WERI-Rb-1 (cell line): Measurements from ENCODE around the gene SNCA.

Experiments
- DNase-seq: peaks from one replicate; pipeline ENCODE4 v3.0.0-alpha.2; 2020
- H3K27ac ChIP-seq: fragments of 250-450 bp; sonication (Bioruptor Pico); 2 replicates; pipeline ENCODE4 v1.5.1; 2020; ENCODE audit warnings: mild to moderate bottlenecking, moderate library complexity
- H3K27me3 ChIP-seq: fragments of 250-450 bp; sonication (Bioruptor Pico); 2 replicates; pipeline ENCODE4 v1.5.1; 2021; ENCODE audit warnings: mild to moderate bottlenecking, low read depth, moderate library complexity; ENCODE audit not compliant: insufficient read depth, severe bottlenecking
- H3K36me3 ChIP-seq: fragments of 250-450 bp; sonication (Bioruptor Pico); 2 replicates; pipeline ENCODE4 v1.5.1; 2020; ENCODE audit warnings: mild to moderate bottlenecking, moderate library complexity
- H3K4me3 ChIP-seq: 2 replicates; pipeline ENCODE4 v1.5.1; 2011; ENCODE audit warnings: low read depth, mild to moderate bottlenecking, control low read depth, low read length
- H3K9me3 ChIP-seq: fragments of 250-450 bp; sonication (Bioruptor Pico); 2 replicates; pipeline ENCODE4 v1.5.1; 2021; ENCODE audit warnings: mild to moderate bottlenecking, moderate library complexity; ENCODE audit not compliant: severe bottlenecking
- CTCF ChIP-seq: IDR thresholded peaks from 2 replicates; pipeline ENCODE4 v1.5.1; 2011; ENCODE audit warnings: low read depth, mild to moderate bottlenecking, control low read depth, inconsistent platforms, low read length

The SNCA gene

GRCh38 chr4:89712827-89713226 is 124.1 kb downstream of the SNCA start:
- H3K27me3 ChIP-seq: no peaks in the 10 kb centered on the region
- H3K9me3 ChIP-seq: no peaks in the 10 kb centered on the region
- H3K36me3 ChIP-seq: no peaks in the 10 kb centered on the region
- H3K4me3 ChIP-seq: no peak overlapping the region
- no peak for DNase-seq
- no peak for TF ChIP-seq CTCF
- H3K27ac ChIP-seq: no peak overlapping the region

- DNase-seq: no peak
- Histone ChIP-seq H3K36me3 (no peaks in the 10 kb centered on the region), H3K9me3 (no peaks in the 10 kb centered on the region), H3K4me3 (no peak overlapping the region), H3K27ac (no peak overlapping the region), H3K27me3 (no peaks in the 10 kb centered on the region)
- no peak for TF ChIP-seq CTCF
Observed at GRCh38 chr4:89712141-89712540, 124.8 kb downstream of the SNCA start.

DNA sequence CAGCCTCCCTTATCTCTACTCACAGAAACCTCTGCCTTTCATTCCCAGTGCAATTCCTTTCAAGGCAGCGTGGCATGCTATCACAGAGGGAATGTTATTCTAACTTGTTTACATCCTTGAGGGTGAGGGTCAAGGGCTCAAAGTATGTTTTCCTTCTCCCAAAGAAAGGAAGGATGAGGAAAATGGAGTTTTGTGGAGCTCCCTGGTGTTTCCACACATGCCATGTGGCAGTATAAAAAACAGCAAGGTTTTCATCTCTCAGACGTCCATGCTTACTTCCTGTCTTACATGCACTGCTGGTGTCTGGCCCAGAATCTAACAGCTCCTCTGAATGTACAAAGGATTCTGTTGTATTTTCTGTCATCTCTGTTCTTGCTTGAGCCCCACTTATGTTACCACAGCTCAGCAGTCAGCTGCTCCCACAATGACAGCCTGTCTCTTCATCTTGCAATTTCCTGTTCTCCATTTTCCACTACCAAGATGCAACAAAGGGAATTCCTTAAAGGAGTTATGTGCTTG is 128.0 kb downstream of the SNCA start:
- Histone ChIP-seq H3K36me3 (no peaks in the 10 kb centered on the region), H3K9me3 (no peaks in the 10 kb centered on the region), H3K27me3 (no peaks in the 10 kb centered on the region), H3K4me3 (no peak overlapping the region), H3K27ac (no peak overlapping the region)
- no peak for TF ChIP-seq CTCF
- DNase-seq: no peak

DNA sequence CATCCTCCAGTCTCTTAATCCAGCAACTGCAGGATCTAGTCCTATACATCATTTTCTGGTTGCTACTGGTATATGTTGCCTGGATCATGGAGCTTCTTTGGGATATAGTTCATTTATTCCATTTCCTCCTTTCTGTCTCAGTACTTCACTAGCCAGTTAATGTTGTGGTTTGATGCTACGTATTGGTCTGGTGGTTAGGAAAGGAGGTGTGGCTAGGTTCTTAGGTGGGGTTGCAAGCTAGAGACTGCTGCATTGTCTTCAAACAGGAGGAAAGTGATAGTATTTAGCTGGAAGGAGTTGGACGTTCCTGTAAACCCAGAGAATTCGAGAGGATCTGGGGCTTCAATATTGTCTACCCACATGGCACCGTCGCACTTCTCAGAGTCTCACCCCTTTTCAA is 129.5 kb downstream of the SNCA start:
- DNase-seq: no peak
- no peak overlapping the region for H3K4me3 ChIP-seq
- no peaks in the 10 kb centered on the region for H3K36me3 ChIP-seq
- no peak overlapping the region for H3K27ac ChIP-seq
- no peaks in the 10 kb centered on the region for H3K9me3 ChIP-seq
- no peak for TF ChIP-seq CTCF
- no peaks in the 10 kb centered on the region for H3K27me3 ChIP-seq

GRCh38 chr4:89704651-89705395 is 132.1 kb downstream of the SNCA start:
- H3K9me3 ChIP-seq: no peaks in the 10 kb centered on the region
- no peaks in the 10 kb centered on the region for H3K36me3 ChIP-seq
- no peak overlapping the region for H3K4me3 ChIP-seq
- DNase-seq: no peak
- H3K27ac ChIP-seq: no peak overlapping the region
- H3K27me3 ChIP-seq: no peaks in the 10 kb centered on the region
- no peak for TF ChIP-seq CTCF
